IMR-90 (cell line): Measurements from ENCODE around the gene NR6A1. TPM values are rescaled to one million over a fixed set of nuclear protein-coding genes. Genes with fewer than 3 reads are reported as not detected.

Experiments used
- ATAC-seq: fragments of 200-7000 bp; cut with Tn5 transposase; 2 replicates; pipeline ENCODE4 v1.9.1; 2020; ENCODE audit warnings: low read depth, mild to moderate bottlenecking, moderate library complexity
- BruUV-seq: library from RNA; stranded (reverse); fragments of 400-500 nt; replicated peaks from 2 replicates; lab custom pipeline; 2021; lab: Mats Ljungman, UMichigan
- CTCF ChIA-PET: fragments of 300-600 bp; formaldehyde crosslinking; extraction: SDS; loops from one replicate; lab custom pipeline; 2021; ENCODE audit warnings: antibody characterized with exemption; lab: Yijun Ruan, JAX
- POLR2A ChIA-PET: fragments of 300-600 bp; sonication (Branson Sonifier 250); formaldehyde crosslinking; loops from one replicate; lab custom pipeline; 2022; ENCODE audit warnings: antibody characterized with exemption; ENCODE audit not compliant: unreplicated experiment; lab: Charles Lee
- DNase-seq: peaks from one replicate; pipeline ENCODE4 v3.0.0; 2013
- H2AFZ ChIP-seq: replicated peaks from 2 replicates; pipeline ENCODE3; 2013; ENCODE audit warnings: low read length, mild to moderate bottlenecking; ENCODE audit not compliant: poor library complexity
- H2AK5ac ChIP-seq: 2 replicates; pipeline ENCODE4 v1.6.1; 2013; ENCODE audit warnings: low read depth, low read length, inconsistent platforms
- H2AK9ac ChIP-seq: replicated peaks from 2 replicates; pipeline ENCODE3; 2013; ENCODE audit warnings: mild to moderate bottlenecking, low read depth, low read length, moderate library complexity; ENCODE audit not compliant: poor library complexity
- H2BK120ac ChIP-seq: 2 replicates; pipeline ENCODE4 v1.6.1; 2013; ENCODE audit warnings: low read depth, low read length, inconsistent platforms
- H2BK15ac ChIP-seq: 3 replicates; pipeline ENCODE4 v1.6.1; 2013; ENCODE audit warnings: low read depth, low read length, inconsistent platforms
- H2BK20ac ChIP-seq: 2 replicates; pipeline ENCODE4 v1.6.1; 2013; ENCODE audit warnings: low read depth, mild to moderate bottlenecking, inconsistent platforms, low read length, moderate library complexity
- H2BK5ac ChIP-seq: 2 replicates; pipeline ENCODE4 v1.6.1; 2013; ENCODE audit warnings: mild to moderate bottlenecking, low read depth, low read length, inconsistent platforms; ENCODE audit not compliant: poor library complexity, severe bottlenecking
- H3K14ac ChIP-seq: replicated peaks from 2 replicates; pipeline ENCODE4 v1.6.1; 2013; ENCODE audit warnings: low read depth, low read length, inconsistent platforms
- H3K18ac ChIP-seq: 2 replicates; pipeline ENCODE4 v1.6.1; 2013; ENCODE audit warnings: low read depth, low read length, control low read depth
- H3K23ac ChIP-seq: 2 replicates; pipeline ENCODE4 v1.6.1; 2013; ENCODE audit warnings: low read depth, low read length, inconsistent platforms
- H3K27ac ChIP-seq: 2 replicates; pipeline ENCODE4 v1.5.1; 2013; ENCODE audit warnings: mild to moderate bottlenecking, control low read depth, low read length; ENCODE audit not compliant: insufficient read depth
- H3K27me3 ChIP-seq: 2 replicates; pipeline ENCODE4 v1.6.1; 2013; ENCODE audit warnings: low read length; ENCODE audit not compliant: control insufficient read depth, insufficient read depth
- H3K36me3 ChIP-seq: 2 replicates; pipeline ENCODE4 v1.6.1; 2013; ENCODE audit warnings: low read length, mixed read lengths; ENCODE audit not compliant: control insufficient read depth, insufficient read depth
- H3K4ac ChIP-seq: 2 replicates; pipeline ENCODE4 v1.6.1; 2013; ENCODE audit warnings: low read depth, low read length, inconsistent platforms
- H3K4me1 ChIP-seq: 2 replicates; pipeline ENCODE4 v1.6.1; 2013; ENCODE audit warnings: low read length, mixed read lengths; ENCODE audit not compliant: control insufficient read depth, insufficient read depth
- H3K4me2 ChIP-seq: 2 replicates; pipeline ENCODE4 v1.6.1; 2013; ENCODE audit warnings: low read depth, mild to moderate bottlenecking, control low read depth, low read length, moderate library complexity
- H3K4me3 ChIP-seq: 2 replicates; pipeline ENCODE4 v1.5.1; 2013; ENCODE audit warnings: low read depth, mild to moderate bottlenecking, control low read depth, low read length, moderate library complexity; ENCODE audit not compliant: insufficient read depth
- H3K56ac ChIP-seq: 2 replicates; pipeline ENCODE4 v1.6.1; 2013; ENCODE audit warnings: low read length, inconsistent platforms; ENCODE audit not compliant: insufficient read depth; ENCODE audit errors: extremely low read depth
- H3K79me1 ChIP-seq, 2 experiments: 2 replicates each; pipeline ENCODE4 v1.6.1; 2013; ENCODE audit warnings: low read length in 2 of 2, inconsistent platforms in 1 of 2, low read depth in 1 of 2
- H3K9ac ChIP-seq: 2 replicates; pipeline ENCODE4 v1.6.1; 2013; ENCODE audit warnings: low read depth, low read length, control low read depth
- H3K9me1 ChIP-seq: 2 replicates; pipeline ENCODE4 v1.6.1; 2013; ENCODE audit warnings: low read length, inconsistent platforms; ENCODE audit not compliant: insufficient read depth
- H3K9me3 ChIP-seq: 2 replicates; pipeline ENCODE4 v1.6.1; 2013; ENCODE audit warnings: low read length; ENCODE audit not compliant: control insufficient read depth, insufficient read depth
- H4K20me1 ChIP-seq: 2 replicates; pipeline ENCODE4 v1.6.1; 2013; ENCODE audit warnings: low read length, inconsistent platforms; ENCODE audit not compliant: insufficient read depth
- H4K5ac ChIP-seq: 2 replicates; pipeline ENCODE4 v1.6.1; 2013; ENCODE audit warnings: mild to moderate bottlenecking, low read depth, low read length, control low read depth
- H4K8ac ChIP-seq, 2 experiments: 2 replicates each; pipeline ENCODE4 v1.6.1; 2013; ENCODE audit warnings: low read depth in 2 of 2, low read length in 2 of 2, control low read depth in 1 of 2, inconsistent platforms in 1 of 2
- H4K91ac ChIP-seq: 2 replicates; pipeline ENCODE4 v1.6.1; 2013; ENCODE audit warnings: low read depth, low read length, inconsistent platforms; ENCODE audit not compliant: insufficient read depth
- CEBPB ChIP-seq: IDR thresholded peaks from 2 replicates; pipeline ENCODE4 v1.6.1; 2012; ENCODE audit warnings: low read depth, low read length, improper control_type of control experiment
- CTCF ChIP-seq: conservative IDR thresholded peaks from 2 replicates; pipeline ENCODE4 v1.5.1; 2012; ENCODE audit warnings: mild to moderate bottlenecking, low read depth, low read length, improper control_type of control experiment
- FOS ChIP-seq: fragments of 150-350 bp; IDR thresholded peaks from 2 replicates; pipeline ENCODE4 v1.6.1; 2016; ENCODE audit warnings: low read depth, low read length
- MAZ ChIP-seq: IDR thresholded peaks from 2 replicates; pipeline ENCODE4 v1.6.1; 2012; ENCODE audit warnings: low read depth, mild to moderate bottlenecking, low read length, improper control_type of control experiment, moderate library complexity, borderline replicate concordance
- MXI1 ChIP-seq: IDR thresholded peaks from 2 replicates; pipeline ENCODE4 v1.6.1; 2012; ENCODE audit warnings: low read depth, mild to moderate bottlenecking, low read length, moderate library complexity, borderline replicate concordance
- RAD21 ChIP-seq: IDR thresholded peaks from 2 replicates; pipeline ENCODE4 v1.6.1; 2012; ENCODE audit warnings: low read length, improper control_type of control experiment
- RCOR1 ChIP-seq: IDR thresholded peaks from 2 replicates; pipeline ENCODE4 v1.6.1; 2012; ENCODE audit warnings: mild to moderate bottlenecking, low read length, improper control_type of control experiment; ENCODE audit not compliant: insufficient replicate concordance
- SMC3 ChIP-seq: fragments of 150-350 bp; IDR thresholded peaks from 2 replicates; pipeline ENCODE4 v1.6.1; 2016; ENCODE audit warnings: low read depth, mild to moderate bottlenecking, antibody characterized with exemption, low read length, moderate library complexity
- USF2 ChIP-seq: fragments of 150-350 bp; IDR thresholded peaks from 2 replicates; pipeline ENCODE4 v1.6.1; 2017; ENCODE audit warnings: mild to moderate bottlenecking, antibody characterized with exemption, low read length, low read depth
- WGBS, 2 experiments: methylation state at CpG; one replicate each; pipeline versions ENCODE4 v1.1.5 to v1.1.7; 2013; ENCODE audit warnings: missing lambda C conversion rate in 2 of 2; ENCODE audit not compliant: insufficient read length in 1 of 2; ENCODE audit errors: extremely low coverage in 2 of 2; 5-methylcytosine and 5-hydroxymethylcytosine counted together
- dilution Hi-C: fragments of 300-500 bp; cut with HindIII; formaldehyde crosslinking; loops from one replicate; pipeline ENCODE4 v1.14.3; 2018; ENCODE audit warnings: low sequenced_read_pairs; ENCODE audit not compliant: unreplicated experiment
- in situ Hi-C: fragments of 300-500 bp; cut with MboI; formaldehyde crosslinking; loops from 3 replicates; pipeline ENCODE4 v1.14.3; 2019; ENCODE audit warnings: low sequenced_read_pairs, inconsistent platforms, mixed read lengths
- intact Hi-C: fragments of 100-400 bp; cut with micrococcal nuclease; formaldehyde crosslinking; loops from 2 replicates; pipeline ENCODE4 v1.10.0; 2022
- polyA plus RNA-seq, 3 experiments: library from polyadenylated mRNA; depleted of rRNA; stranded (reverse); fragments of >200 nt; gene quantifications; 2 replicates each; pipeline ENCODE4 v1.2.3, GENCODE V29; 2012; ENCODE audit warnings: low replicate concordance in 1 of 3
- total RNA-seq: library from RNA; depleted of rRNA; stranded (reverse); fragments of >200 nt; gene quantifications from 2 replicates; pipeline ENCODE4 v1.2.3, GENCODE V29; 2012

Gene NR6A1
- total and polyA plus RNA-seq, 2 of the 4 experiments (the other 2 are of a cell fraction) = 0.14 to 0.36 TPM

GRCh38 chr9:124780060-124780756 lies 9.1 kb upstream of the NR6A1 start (continued):
- no peak for TF ChIP-seq SMC3

DNA sequence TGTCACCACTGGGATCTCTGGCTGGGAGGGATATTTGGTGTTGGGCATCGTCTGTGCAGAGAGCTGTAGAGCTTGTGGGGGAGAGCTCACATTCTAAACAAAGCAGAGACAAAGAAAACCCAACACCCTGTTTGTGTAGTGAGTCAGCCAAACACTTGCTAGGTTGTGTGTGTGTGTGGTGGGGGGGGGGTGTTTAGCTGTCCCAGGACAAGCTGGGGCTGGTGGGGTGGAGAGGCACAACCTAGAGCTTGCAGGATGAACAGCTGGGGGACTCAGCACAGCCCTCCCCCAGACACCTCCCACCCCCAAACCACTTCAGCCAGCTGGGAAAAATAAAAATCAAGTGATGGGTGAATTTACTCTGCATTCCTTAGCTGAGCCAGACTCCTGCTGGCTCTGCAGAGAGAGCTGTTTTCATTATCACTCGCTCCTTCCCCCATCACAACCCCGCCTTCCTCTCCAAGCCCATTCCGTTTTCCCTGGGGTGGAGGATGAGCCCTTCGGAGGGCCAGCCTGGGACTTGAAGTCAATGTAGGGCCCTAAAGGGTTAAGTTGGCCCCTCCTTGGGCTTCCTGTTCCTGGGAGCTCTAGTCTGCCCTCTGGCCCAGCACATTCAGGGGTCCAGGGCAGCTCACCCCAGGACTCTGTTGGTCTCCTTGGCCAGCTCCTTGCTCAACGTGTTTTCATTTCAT lies 8.4 kb upstream of the NR6A1 start:
- Histone ChIP-seq H4K91ac (peak overlapping the region; percentile 87), H3K27me3 (peaks cover 3% of the 10 kb centered on the region; the same call in 1 of the 2 replicates), H3K4me1 (peaks cover 20% of the 10 kb centered on the region), H3K27ac (peak overlapping the region; percentile 94), H3K79me1 (no peaks in the 10 kb centered on the region), H2AK5ac (peak overlapping the region; percentile 96), H2AK9ac (peak overlapping the region; percentile 96), H3K4me3 (no peak overlapping the region), H2AFZ (peak overlapping the region; percentile 82), H3K4me2 (peak overlapping the region; percentile 68), H3K9me3 (no peaks in the 10 kb centered on the region), H3K9me1 (0 out of 2 replicates have a peak, but pooled peaks cover 4% of the 10 kb centered on the region), H3K14ac (peak overlapping the region; percentile 65), H2BK120ac (peak overlapping the region; percentile 96), H4K20me1 (no peaks in the 10 kb centered on the region), H4K8ac (peak overlapping the region; percentile 82 to 90), H2BK5ac (peak overlapping the region; percentile 68), H3K9ac (peak overlapping the region; percentile 70), H4K5ac (peak overlapping the region; percentile 84), H3K23ac (peak overlapping the region; percentile 63), H3K56ac (peak overlapping the region; percentile 83), H2BK20ac (peak overlapping the region; percentile 93), H3K36me3 (no peaks in the 10 kb centered on the region), H2BK15ac (peak overlapping the region; percentile 72; the same call in 2 of the 3 replicates), H3K18ac (peak overlapping the region; percentile 80), H3K4ac (peak overlapping the region; percentile 89)
- ATAC-seq = peak; percentile 82
- POLR2A ChIA-PET = interaction anchor here (0.6 to 0.7 kb wide), 2 partner anchors 18 to 72 kb away, joined by 4 to 20 read pairs; no protein-coding TSS in a partner anchor
- no CpG with 5 or more reads among the region's 6 CpGs for WGBS, 2 experiments
- intact Hi-C loops (loop anchor here (1.0 kb wide), 1 partner anchor 53 kb away; no protein-coding TSS in a partner anchor), dilution Hi-C loops (no loop called here), in situ Hi-C loops (loop anchor here (10.0 kb wide), 1 partner anchor 365 kb away; the partner anchor contains the start of gene SCAI)
- CTCF ChIA-PET = interaction anchor here (0.6 to 1.3 kb wide), 2 partner anchors 53 to 74 kb away, joined by 3 to 16 read pairs; partner anchors contain the start of gene WDR38
- DNase-seq = peak; percentile 98
- no TSS peak for BruUV-seq
- TF ChIP-seq FOS = peak; percentile 82
- TF ChIP-seq RAD21 = no peak; the same call in 1 of the 2 replicates
- TF ChIP-seq SMC3 = no peak
- no peak for TF ChIP-seq MXI1
- TF ChIP-seq RCOR1 = peak; percentile 14
- no peak for TF ChIP-seq CEBPB
- peak; percentile 88; the same call in 1 of the 2 replicates for TF ChIP-seq MAZ
- TF ChIP-seq CTCF = no peak
- no peak for TF ChIP-seq USF2
